MM.1S (cell line): Measurements from ENCODE around the gene ZNF836.

Source experiments
- CTCF ChIP-seq: fragments of 300-600 bp; sonication (generic); IDR thresholded peaks from 2 replicates; pipeline ENCODE4 v1.5.1; 2016; ENCODE audit warnings: antibody characterized with exemption, low read length, mixed read lengths
- EZH2 ChIP-seq: fragments of 300-600 bp; sonication (generic); optimal IDR thresholded peaks from 2 replicates; pipeline ENCODE3; 2017; ENCODE audit warnings: low read depth, mild to moderate bottlenecking, antibody characterized with exemption, low read length, mixed read lengths
- EZH2phosphoT487 ChIP-seq: fragments of 300-600 bp; sonication (generic); IDR thresholded peaks from 2 replicates; pipeline ENCODE4 v1.6.1; 2018; ENCODE audit warnings: antibody characterized with exemption, low read length

DNA sequence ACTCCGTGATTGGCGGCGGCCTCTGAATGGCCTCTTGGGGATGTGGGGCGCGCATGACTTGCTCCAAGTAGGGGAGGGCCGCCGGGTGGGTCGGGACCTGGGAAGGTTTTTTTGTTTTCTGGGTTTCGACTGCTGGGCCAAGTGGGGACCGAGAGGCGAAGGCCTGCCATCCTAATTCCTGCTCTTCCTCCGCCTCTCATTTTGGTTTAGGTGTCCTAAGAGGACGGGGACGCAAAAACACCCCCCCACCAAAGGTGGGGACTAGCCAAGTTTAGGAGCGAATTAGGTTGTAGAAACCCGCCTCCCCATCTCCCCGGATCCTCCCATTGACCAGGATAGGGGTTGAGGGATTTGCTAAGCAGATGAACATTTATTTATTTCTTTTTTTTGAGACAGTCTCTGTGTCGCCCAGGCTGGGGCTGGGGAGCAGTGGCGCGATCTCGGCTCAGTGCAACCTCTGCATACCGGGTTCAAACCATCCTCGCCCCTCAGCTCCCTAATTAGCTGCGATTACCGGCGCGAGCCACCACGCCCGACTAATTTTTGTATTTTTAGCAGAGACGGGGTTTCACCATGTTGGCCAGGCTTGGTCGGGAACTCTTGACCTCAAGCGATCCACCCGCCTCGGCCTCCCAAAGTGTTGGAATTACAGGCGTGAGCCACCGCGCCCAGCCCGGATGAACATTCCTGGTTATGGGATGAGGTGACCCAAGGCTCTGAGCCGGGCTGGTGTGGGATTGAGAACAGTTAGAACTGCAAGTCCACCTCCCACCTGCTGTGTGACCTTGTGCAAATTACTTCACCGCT lies 19.3 kb upstream of the ZNF836 start:
- no peak for TF ChIP-seq CTCF
- TF ChIP-seq EZH2: no peak
- no peak for TF ChIP-seq EZH2phosphoT487
